ENCODE measurements around the gene PLAAT4.
"Not testable (repeated sequence)": the region's sequence is repeated elsewhere in the genome, so short reads cannot be mapped to it uniquely, and the experiment has no call there.

The PLAAT4 gene

GRCh38 chr11:63572026-63572688, 35.5 kb downstream of the PLAAT4 start:
- ChIA-PET POLR2A (no interaction called here), CTCF (no interaction called here)
- DNase-seq (ENCODE audit: extremely low spot score): no peak
- TF ChIP-seq PKNOX1 (IDR thresholded peaks at IDR 0.05) (no peak), CTBP1 (IDR thresholded peaks at IDR 0.05; ENCODE audit: borderline replicate concordance) (no peak)

GRCh38 chr11:63573881-63574855, 37.6 kb downstream of the PLAAT4 start:
- ChIA-PET CTCF (interaction anchor here (0.6 kb wide), 1 partner anchor 63 kb away, joined by 3 read pairs; no protein-coding TSS in a partner anchor), POLR2A (no interaction called here)
- DNase-seq (ENCODE audit: extremely low spot score): no peak
- TF ChIP-seq FOXA1 (IDR thresholded peaks at IDR 0.05) (no peak), PKNOX1 (IDR thresholded peaks at IDR 0.05) (no peak), SUZ12 (IDR thresholded peaks at IDR 0.05) (no peak), L3MBTL2 (conservative IDR thresholded peaks at IDR 0.05) (no peak), HDGF (IDR thresholded peaks at IDR 0.05; ENCODE audit: borderline replicate concordance) (no peak), ELF4 (IDR thresholded peaks at IDR 0.05) (no peak), ZNF384 (IDR thresholded peaks at IDR 0.05) (no peak), LEF1 (IDR thresholded peaks at IDR 0.05; ENCODE audit: borderline replicate concordance) (no peak), SP1 (IDR thresholded peaks at IDR 0.05) (no peak), CTBP1 (IDR thresholded peaks at IDR 0.05; ENCODE audit: borderline replicate concordance) (no peak), FOXM1 (IDR thresholded peaks at IDR 0.05; ENCODE audit: borderline replicate concordance) (no peak), TARDBP (IDR thresholded peaks at IDR 0.05) (no peak), ARNT (IDR thresholded peaks at IDR 0.05) (no peak), FOXK2 (IDR thresholded peaks at IDR 0.05) (no peak), BHLHE40 (IDR thresholded peaks at IDR 0.05; ENCODE audit: borderline replicate concordance) (no peak), NFRKB (IDR thresholded peaks at IDR 0.05) (no peak)

GRCh38 chr11:63574856-63575602, 38.4 kb downstream of the PLAAT4 start:
- TF ChIP-seq PKNOX1 (IDR thresholded peaks at IDR 0.05) (no peak), ZNF384 (IDR thresholded peaks at IDR 0.05) (no peak), SP1 (IDR thresholded peaks at IDR 0.05) (no peak), L3MBTL2 (conservative IDR thresholded peaks at IDR 0.05) (no peak), SUZ12 (IDR thresholded peaks at IDR 0.05) (no peak), NFRKB (IDR thresholded peaks at IDR 0.05) (no peak), CTBP1 (IDR thresholded peaks at IDR 0.05; ENCODE audit: borderline replicate concordance) (no peak), FOXM1 (IDR thresholded peaks at IDR 0.05; ENCODE audit: borderline replicate concordance) (no peak), ELF4 (IDR thresholded peaks at IDR 0.05) (no peak), ARNT (IDR thresholded peaks at IDR 0.05) (no peak), FOXK2 (IDR thresholded peaks at IDR 0.05) (no peak), BHLHE40 (IDR thresholded peaks at IDR 0.05; ENCODE audit: borderline replicate concordance) (no peak), LEF1 (IDR thresholded peaks at IDR 0.05; ENCODE audit: borderline replicate concordance) (no peak)
- ChIA-PET CTCF (interaction anchor here (0.6 kb wide), 1 partner anchor 62 kb away, joined by 3 read pairs; no protein-coding TSS in a partner anchor), POLR2A (no interaction called here)
- DNase-seq (ENCODE audit: extremely low spot score): no peak

- CTCF ChIA-PET: not testable (repeated sequence)
These were observed 42.3 kb downstream of the PLAAT4 start for GRCh38 chr11:63578882-63579281.

GRCh38 chr11:63581224-63581623, 44.6 kb downstream of the PLAAT4 start:
- DNase-seq (ENCODE audit: extremely low spot score); CTCF ChIA-PET; POLR2A ChIA-PET: not testable (repeated sequence)

More at GRCh38 chr11:63578882-63579281, 42.3 kb downstream of the PLAAT4 start:
- POLR2A ChIA-PET; DNase-seq (ENCODE audit: extremely low spot score): not testable (repeated sequence)

- CTCF ChIA-PET: no interaction called here
- no peak for DNase-seq (ENCODE audit: extremely low spot score)
- POLR2A ChIA-PET: interaction anchor here (0.9 kb wide), 1 partner anchor 98 kb away, joined by 3 read pairs; the partner anchor contains the start of gene RTN3
- TF ChIP-seq BHLHE40 (IDR thresholded peaks at IDR 0.05; ENCODE audit: borderline replicate concordance) (no peak), FOXM1 (IDR thresholded peaks at IDR 0.05; ENCODE audit: borderline replicate concordance) (no peak), SUZ12 (IDR thresholded peaks at IDR 0.05) (no peak), ELF4 (IDR thresholded peaks at IDR 0.05) (no peak), SP1 (IDR thresholded peaks at IDR 0.05) (no peak), NFRKB (IDR thresholded peaks at IDR 0.05) (no peak), HDGF (IDR thresholded peaks at IDR 0.05; ENCODE audit: borderline replicate concordance) (no peak), ZNF384 (IDR thresholded peaks at IDR 0.05) (no peak), LEF1 (IDR thresholded peaks at IDR 0.05; ENCODE audit: borderline replicate concordance) (no peak), TARDBP (IDR thresholded peaks at IDR 0.05) (no peak), ARNT (IDR thresholded peaks at IDR 0.05) (no peak), CTBP1 (IDR thresholded peaks at IDR 0.05; ENCODE audit: borderline replicate concordance) (no peak), L3MBTL2 (conservative IDR thresholded peaks at IDR 0.05) (no peak), FOXK2 (IDR thresholded peaks at IDR 0.05) (no peak), PKNOX1 (IDR thresholded peaks at IDR 0.05) (no peak), FOXA1 (IDR thresholded peaks at IDR 0.05) (no peak)
These were observed 46.7 kb downstream of the PLAAT4 start for GRCh38 chr11:63583357-63583677.
